ENCODE measurements around the gene GPR107. TPM values are rescaled to one million over a fixed set of nuclear protein-coding genes. Genes with fewer than 3 reads are reported as not detected.

Gene GPR107
- total and polyA plus RNA-seq, 2 donors (not counting 1 experiment from before 2014, with no cell fraction given) = 10.4 to 28.1 TPM

DNA sequence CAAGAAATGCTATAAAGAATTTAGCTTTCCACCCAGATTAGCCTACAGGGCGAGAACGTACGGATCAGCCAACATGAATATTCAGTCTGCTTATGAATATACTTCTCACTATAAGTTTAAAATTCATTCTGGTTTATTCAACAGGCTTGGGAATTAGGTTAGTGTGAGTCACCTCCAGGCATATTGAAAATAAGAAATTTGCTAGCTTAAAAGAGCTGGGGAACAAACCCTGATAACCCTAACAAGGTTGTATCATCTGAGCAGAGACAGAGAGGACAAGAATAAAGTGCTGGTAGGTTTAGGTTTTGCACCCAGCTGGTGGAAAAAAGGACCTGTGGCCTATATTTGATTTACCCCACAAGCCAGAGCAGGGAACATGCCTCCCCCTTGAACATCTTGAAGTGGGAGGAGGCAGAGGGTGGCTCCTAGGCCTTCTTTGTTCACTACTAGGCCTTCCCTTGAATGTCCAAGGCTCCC is 23.0 kb upstream of the GPR107 start:
- H4K20me1 ChIP-seq (ENCODE audit: control insufficient read depth, insufficient read depth, low read length, poor library complexity, severe bottlenecking) = peaks cover 43% of the 10 kb centered on the region
- TF ChIP-seq, protein P1, sequence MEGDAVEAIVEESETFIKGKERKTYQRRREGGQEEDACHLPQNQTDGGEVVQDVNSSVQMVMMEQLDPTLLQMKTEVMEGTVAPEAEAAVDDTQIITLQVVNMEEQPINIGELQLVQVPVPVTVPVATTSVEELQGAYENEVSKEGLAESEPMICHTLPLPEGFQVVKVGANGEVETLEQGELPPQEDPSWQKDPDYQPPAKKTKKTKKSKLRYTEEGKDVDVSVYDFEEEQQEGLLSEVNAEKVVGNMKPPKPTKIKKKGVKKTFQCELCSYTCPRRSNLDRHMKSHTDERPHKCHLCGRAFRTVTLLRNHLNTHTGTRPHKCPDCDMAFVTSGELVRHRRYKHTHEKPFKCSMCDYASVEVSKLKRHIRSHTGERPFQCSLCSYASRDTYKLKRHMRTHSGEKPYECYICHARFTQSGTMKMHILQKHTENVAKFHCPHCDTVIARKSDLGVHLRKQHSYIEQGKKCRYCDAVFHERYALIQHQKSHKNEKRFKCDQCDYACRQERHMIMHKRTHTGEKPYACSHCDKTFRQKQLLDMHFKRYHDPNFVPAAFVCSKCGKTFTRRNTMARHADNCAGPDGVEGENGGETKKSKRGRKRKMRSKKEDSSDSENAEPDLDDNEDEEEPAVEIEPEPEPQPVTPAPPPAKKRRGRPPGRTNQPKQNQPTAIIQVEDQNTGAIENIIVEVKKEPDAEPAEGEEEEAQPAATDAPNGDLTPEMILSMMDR (IDR thresholded peaks at IDR 0.05) = no peak
- TF ChIP-seq EZH2 (IDR thresholded peaks at IDR 0.05; ENCODE audit: borderline replicate concordance, insufficient read depth, low read depth, low read length, poor library complexity, severe bottlenecking) = no peak
- H3K9ac ChIP-seq (ENCODE audit: low read length) = no peak overlapping the region
- H3K4me2 ChIP-seq (replicated peaks; ENCODE audit: low read depth, low read length, poor library complexity, severe bottlenecking) = peak overlapping the region; percentile 56
- peak; percentile 6 for ATAC-seq (ENCODE audit: low read depth)
- no CpG with 5 or more reads among the region's 3 CpGs for WGBS (ENCODE audit: insufficient coverage)
- peaks cover 0 to 6% (median 0%) of the 10 kb centered on the region in 3 donors for H3K9me3 ChIP-seq (ENCODE audit: control extremely low read depth in 1 of 3, control insufficient read depth in 2 of 3, insufficient read depth in 1 of 3, low read length in 2 of 3)
- H3K27ac ChIP-seq (ENCODE audit: low read length in 2 of 2) = peak overlapping the region; percentile 66 to 89
- Mint-ChIP-seq H3K4me3 (peak overlapping the region; percentile 86), H3K4me1 (peaks cover 90% of the 10 kb centered on the region), H3K27me3 (no peaks in the 10 kb centered on the region), H3K9me3 (ENCODE audit: insufficient read depth) (no peaks in the 10 kb centered on the region), H3K27ac (peak overlapping the region; percentile 95)
- H3K4me3 ChIP-seq (ENCODE audit: control extremely low read depth in 1 of 5, extremely low read depth in 1 of 5, insufficient read depth in 1 of 5, low read depth in 2 of 5, low read length in 4 of 5) = peak overlapping the region in 1 of 5 experiments; percentile 3
- peaks cover 92 to 93% of the 10 kb centered on the region in 2 donors for H3K4me1 ChIP-seq (ENCODE audit: control insufficient read depth in 2 of 2, insufficient read depth in 2 of 2, low read length in 2 of 2)
- intact Hi-C loops (cut with micrococcal nuclease) = no loop called here
- ChIA-PET CTCF (interaction anchor here (0.5 to 1.4 kb wide), 5 partner anchors 8 to 1750 kb away, joined by 3 to 4 read pairs (median 4); partner anchors contain the start of gene GPR107), POLR2A (interaction anchor here (0.7 to 2.2 kb wide), 9 partner anchors 7 to 142 kb away, joined by 3 to 9 read pairs (median 5); no protein-coding TSS in a partner anchor)
- peaks cover 0 to 10% of the 10 kb centered on the region in 2 experiments for H3K36me3 ChIP-seq (replicated peaks in 1 of 2; ENCODE audit: control extremely low read depth in 1 of 2, control insufficient read depth in 1 of 2, extremely low read depth in 1 of 2, insufficient read depth in 2 of 2, low read length in 1 of 2)
- H2AFZ ChIP-seq (ENCODE audit: insufficient read depth, low read depth, low read length, poor library complexity, severe bottlenecking) = no peak overlapping the region
- DNase-seq = no peak
- peaks cover 100% of the 10 kb centered on the region for H3K79me2 ChIP-seq (ENCODE audit: control insufficient read depth, insufficient read depth, low read length)
- no peaks in the 10 kb centered on the region for H3K27me3 ChIP-seq (replicated peaks in 1 of 4; ENCODE audit: control extremely low read depth in 1 of 4, control insufficient read depth in 3 of 4, insufficient read depth in 4 of 4, low read length in 3 of 4)

DNA sequence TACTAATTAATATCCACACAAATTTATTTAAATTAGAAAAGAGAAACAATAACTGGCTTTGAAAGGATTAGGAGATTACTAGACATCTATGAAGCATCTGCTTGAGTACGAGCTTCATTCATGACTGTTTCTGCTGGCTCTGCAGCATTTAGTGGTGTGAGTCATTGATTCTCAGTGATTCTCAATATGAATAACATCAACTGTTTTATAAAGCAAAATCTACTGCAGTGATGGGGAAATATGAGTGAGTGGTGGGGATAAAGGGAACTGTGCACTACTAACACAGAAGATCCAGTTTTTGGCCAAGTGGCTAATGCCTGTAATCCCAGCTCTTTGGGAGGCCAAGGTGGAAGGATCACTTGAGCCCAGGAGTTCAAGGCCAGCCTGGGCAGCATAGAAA is 19.1 kb upstream of the GPR107 start:
- Mint-ChIP-seq H3K4me3 (peak overlapping the region; percentile 74), H3K4me1 (peaks cover 83% of the 10 kb centered on the region), H3K27ac (peak overlapping the region; percentile 82), H3K9me3 (ENCODE audit: insufficient read depth) (no peaks in the 10 kb centered on the region), H3K27me3 (no peaks in the 10 kb centered on the region)
- no peak for TF ChIP-seq EZH2 (IDR thresholded peaks at IDR 0.05; ENCODE audit: borderline replicate concordance, insufficient read depth, low read depth, low read length, poor library complexity, severe bottlenecking)
- TF ChIP-seq, protein P1 (IDR thresholded peaks at IDR 0.05) = no peak
- peak overlapping the region in 1 of 2 donors; percentile 77 for H3K27ac ChIP-seq (ENCODE audit: low read length in 2 of 2)
- intact Hi-C loops (cut with micrococcal nuclease) = no loop called here
- H4K20me1 ChIP-seq (ENCODE audit: control insufficient read depth, insufficient read depth, low read length, poor library complexity, severe bottlenecking) = peaks cover 50% of the 10 kb centered on the region
- H3K36me3 ChIP-seq (replicated peaks in 1 of 2; ENCODE audit: control extremely low read depth in 1 of 2, control insufficient read depth in 1 of 2, extremely low read depth in 1 of 2, insufficient read depth in 2 of 2, low read length in 1 of 2) = peaks cover 0 to 6% of the 10 kb centered on the region in 2 experiments
- peak overlapping the region; percentile 44 for H3K4me2 ChIP-seq (replicated peaks; ENCODE audit: low read depth, low read length, poor library complexity, severe bottlenecking)
- DNase-seq (no peak), ATAC-seq (ENCODE audit: low read depth) (no peak)
- H3K27me3 ChIP-seq (replicated peaks in 1 of 4; ENCODE audit: control extremely low read depth in 1 of 4, control insufficient read depth in 3 of 4, insufficient read depth in 4 of 4, low read length in 3 of 4) = no peaks in the 10 kb centered on the region
- H2AFZ ChIP-seq (ENCODE audit: insufficient read depth, low read depth, low read length, poor library complexity, severe bottlenecking) = no peak overlapping the region
- no peak overlapping the region for H3K4me3 ChIP-seq (ENCODE audit: control extremely low read depth in 1 of 5, extremely low read depth in 1 of 5, insufficient read depth in 1 of 5, low read depth in 2 of 5, low read length in 4 of 5)
- ChIA-PET POLR2A (interaction anchor here (0.6 to 1.9 kb wide), 5 partner anchors 11 to 232 kb away, joined by 3 to 10 read pairs (median 4); no protein-coding TSS in a partner anchor), CTCF (interaction anchor here (0.7 to 1.8 kb wide), 3 partner anchors 11 to 78 kb away, joined by 3 to 5 read pairs (median 4); no protein-coding TSS in a partner anchor)
- no peaks in the 10 kb centered on the region for H3K9me3 ChIP-seq (ENCODE audit: control extremely low read depth in 1 of 3, control insufficient read depth in 2 of 3, insufficient read depth in 1 of 3, low read length in 2 of 3)
- H3K4me1 ChIP-seq (ENCODE audit: control insufficient read depth in 2 of 2, insufficient read depth in 2 of 2, low read length in 2 of 2) = peaks cover 83 to 89% of the 10 kb centered on the region in 2 donors
- H3K9ac ChIP-seq (ENCODE audit: low read length) = no peak overlapping the region
- peaks cover 100% of the 10 kb centered on the region for H3K79me2 ChIP-seq (ENCODE audit: control insufficient read depth, insufficient read depth, low read length)
- WGBS (ENCODE audit: insufficient coverage) = no CpG with 5 or more reads among the region's 1 CpG
